PC-9 (cell line): ENCODE results near the gene UNC5B. TPM values are rescaled to one million over a fixed set of nuclear protein-coding genes. Genes with fewer than 3 reads are reported as not detected.

Experiments
- BruUV-seq: library from RNA; stranded (reverse); fragments of 400-500 nt; replicated peaks from 2 replicates; lab custom pipeline; 2021; lab: Mats Ljungman, UMichigan
- CTCF ChIA-PET: fragments of 300-600 bp; sonication (Branson Sonifier 250); formaldehyde crosslinking; loops from one replicate; lab custom pipeline; 2022; ENCODE audit warnings: antibody characterized with exemption; lab: Charles Lee
- POLR2A ChIA-PET: fragments of 300-600 bp; sonication (Branson Sonifier 250); formaldehyde crosslinking; loops from one replicate; lab custom pipeline; 2022; ENCODE audit warnings: antibody characterized with exemption; ENCODE audit not compliant: unreplicated experiment; lab: Charles Lee
- DNase-seq, 2 experiments: peaks; one replicate each; pipeline versions ENCODE4 v3.0.0 to v3.0.0-alpha.2; 2015 to 2022; ENCODE audit warnings: mixed read lengths in 1 of 2
- H2AFZ ChIP-seq: fragments of 200-600 bp; sonication (generic); 2 replicates; pipeline ENCODE4 v1.8.1; 2017; ENCODE audit warnings: antibody characterized with exemption
- H3F3A ChIP-seq: fragments of 200-600 bp; sonication (generic); 2 replicates; pipeline ENCODE4 v1.8.1; 2017; ENCODE audit warnings: antibody characterized with exemption, mild to moderate bottlenecking, low read depth; ENCODE audit not compliant: insufficient read depth
- H3K27ac ChIP-seq: fragments of 200-600 bp; sonication (generic); 2 replicates; pipeline ENCODE4 v1.6.1; 2016; ENCODE audit warnings: mixed run types
- H3K27me3 ChIP-seq: fragments of 200-600 bp; sonication (generic); 2 replicates; pipeline ENCODE4 v1.6.1; 2016; ENCODE audit warnings: low read depth, mixed run types; ENCODE audit not compliant: insufficient read depth
- H3K36me3 ChIP-seq: fragments of 200-600 bp; sonication (generic); 2 replicates; pipeline ENCODE4 v1.6.1; 2016; ENCODE audit warnings: low read depth, mixed run types
- H3K4me1 ChIP-seq: fragments of 200-600 bp; sonication (generic); replicated peaks from 2 replicates; pipeline ENCODE4 v1.6.1; 2016; ENCODE audit warnings: mixed run types; ENCODE audit not compliant: insufficient read depth
- H3K4me2 ChIP-seq: fragments of 200-600 bp; sonication (generic); 2 replicates; pipeline ENCODE4 v1.6.1; 2017; ENCODE audit warnings: mixed run types
- H3K4me3 ChIP-seq: fragments of 200-600 bp; sonication (generic); 2 replicates; pipeline ENCODE4 v1.6.1; 2016; ENCODE audit warnings: mixed run types
- H3K79me2 ChIP-seq: fragments of 200-600 bp; sonication (generic); 2 replicates; pipeline ENCODE4 v1.6.1; 2017; ENCODE audit warnings: low read depth, mixed run types
- H3K9me2 ChIP-seq: fragments of 200-600 bp; sonication (generic); 2 replicates; pipeline ENCODE4 v1.8.1; 2017; ENCODE audit warnings: mild to moderate bottlenecking; ENCODE audit not compliant: insufficient read depth
- H3K9me3 ChIP-seq: fragments of 200-600 bp; sonication (generic); 2 replicates; pipeline ENCODE4 v1.8.1; 2016; ENCODE audit warnings: low read depth; ENCODE audit not compliant: insufficient read depth
- H4K20me1 ChIP-seq: fragments of 200-600 bp; sonication (generic); 2 replicates; pipeline ENCODE4 v1.8.1; 2017; ENCODE audit not compliant: insufficient read depth
- EZH2 ChIP-seq: fragments of 200-600 bp; sonication (generic); IDR thresholded peaks from 2 replicates; pipeline ENCODE4 v1.8.0; 2017; ENCODE audit warnings: antibody characterized with exemption, low read depth
- intact Hi-C: fragments of 100-400 bp; cut with micrococcal nuclease; formaldehyde crosslinking; loops from one replicate; pipeline ENCODE4 v1.10.0; 2022; ENCODE audit not compliant: unreplicated experiment
- total RNA-seq: library from RNA; stranded (reverse); gene quantifications from 2 replicates; pipeline ENCODE4 v1.2.3, GENCODE V29; 2021
- TF ChIP-seq, protein P1 (sequence below): fragments of 200-600 bp; sonication (generic); conservative IDR thresholded peaks from 2 replicates; pipeline ENCODE4 v1.6.1; 2017; ENCODE audit warnings: mixed run types, antibody characterized with exemption, mild to moderate bottlenecking, moderate library complexity

UNC5B gene
- total RNA-seq, 1 experiment from 2014 or later, result 1.7 TPM

DNA sequence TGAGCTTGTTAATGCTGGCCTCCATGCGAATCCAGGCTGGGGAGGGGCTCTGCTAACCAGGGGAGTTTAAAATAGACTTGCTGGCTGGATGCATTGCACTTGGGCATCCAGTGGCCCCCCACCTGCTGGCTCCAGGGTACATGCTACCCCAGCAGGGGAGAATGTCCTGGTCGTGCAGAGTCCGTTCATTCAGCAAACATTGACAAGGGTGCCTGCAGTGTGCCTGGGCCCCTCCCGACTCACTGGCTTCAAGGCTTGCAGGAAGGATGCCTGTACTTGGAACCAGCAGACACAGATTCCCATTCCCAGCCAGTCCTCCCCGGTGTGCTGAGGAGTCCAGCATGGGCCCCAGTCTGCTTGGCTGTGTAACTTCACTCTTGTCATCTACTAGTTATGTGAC is 108.2 kb downstream of the UNC5B start:
- ChIA-PET CTCF (interaction anchor here (0.6 to 1.9 kb wide), 6 partner anchors 19 to 250 kb away, joined by 3 to 9 read pairs (median 6); no protein-coding TSS in a partner anchor), POLR2A (interaction anchor here (0.6 to 1.5 kb wide), 3 partner anchors 13 to 56 kb away, joined by 4 to 7 read pairs (median 5); no protein-coding TSS in a partner anchor)
- Histone ChIP-seq H4K20me1 (no peaks in the 10 kb centered on the region), H2AFZ (no peak overlapping the region), H3K9me3 (no peaks in the 10 kb centered on the region), H3K79me2 (peaks cover 18% of the 10 kb centered on the region), H3K9me2 (no peaks in the 10 kb centered on the region), H3K4me1 (peaks cover 14% of the 10 kb centered on the region), H3K4me2 (peak overlapping the region; percentile 94), H3K36me3 (peaks cover 17% of the 10 kb centered on the region; the same call in 1 of the 2 replicates), H3K27ac (no peak overlapping the region), H3K4me3 (peak overlapping the region; percentile 65; the same call in 1 of the 2 replicates), H3F3A (peaks cover 22% of the 10 kb centered on the region; the same call in 1 of the 2 replicates), H3K27me3 (no peaks in the 10 kb centered on the region)
- BruUV-seq, result no TSS peak
- intact Hi-C loops, result no loop called here
- no peak for DNase-seq
- TF ChIP-seq, protein P1, sequence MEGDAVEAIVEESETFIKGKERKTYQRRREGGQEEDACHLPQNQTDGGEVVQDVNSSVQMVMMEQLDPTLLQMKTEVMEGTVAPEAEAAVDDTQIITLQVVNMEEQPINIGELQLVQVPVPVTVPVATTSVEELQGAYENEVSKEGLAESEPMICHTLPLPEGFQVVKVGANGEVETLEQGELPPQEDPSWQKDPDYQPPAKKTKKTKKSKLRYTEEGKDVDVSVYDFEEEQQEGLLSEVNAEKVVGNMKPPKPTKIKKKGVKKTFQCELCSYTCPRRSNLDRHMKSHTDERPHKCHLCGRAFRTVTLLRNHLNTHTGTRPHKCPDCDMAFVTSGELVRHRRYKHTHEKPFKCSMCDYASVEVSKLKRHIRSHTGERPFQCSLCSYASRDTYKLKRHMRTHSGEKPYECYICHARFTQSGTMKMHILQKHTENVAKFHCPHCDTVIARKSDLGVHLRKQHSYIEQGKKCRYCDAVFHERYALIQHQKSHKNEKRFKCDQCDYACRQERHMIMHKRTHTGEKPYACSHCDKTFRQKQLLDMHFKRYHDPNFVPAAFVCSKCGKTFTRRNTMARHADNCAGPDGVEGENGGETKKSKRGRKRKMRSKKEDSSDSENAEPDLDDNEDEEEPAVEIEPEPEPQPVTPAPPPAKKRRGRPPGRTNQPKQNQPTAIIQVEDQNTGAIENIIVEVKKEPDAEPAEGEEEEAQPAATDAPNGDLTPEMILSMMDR, result no peak
- no peak for TF ChIP-seq EZH2

DNA sequence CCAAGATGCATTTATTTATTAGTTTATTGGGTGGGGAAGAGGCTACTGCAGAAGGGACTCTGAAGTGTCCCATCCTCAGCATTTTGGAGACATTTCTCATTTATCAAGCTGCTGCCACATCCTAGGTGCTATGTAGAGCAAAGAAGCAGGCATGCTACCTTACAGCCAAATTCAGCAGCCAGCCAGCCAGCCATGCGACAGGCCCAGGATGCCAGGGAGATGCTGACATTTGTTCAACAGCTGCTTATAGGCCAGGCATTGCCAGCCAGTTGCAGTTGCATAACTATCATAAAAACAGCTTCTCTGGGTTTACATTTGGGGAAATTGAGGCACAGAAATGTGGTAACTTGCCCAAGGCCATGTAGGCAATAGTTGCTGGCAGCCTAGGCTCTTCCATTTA is 109.0 kb downstream of the UNC5B start:
- no peak for DNase-seq
- H3K79me2 ChIP-seq, result peaks cover 18% of the 10 kb centered on the region
- no peaks in the 10 kb centered on the region for H3K9me2 ChIP-seq
- intact Hi-C loops, result no loop called here
- H2AFZ ChIP-seq, result no peak overlapping the region
- BruUV-seq, result no TSS peak
- peaks cover 17% of the 10 kb centered on the region; the same call in 1 of the 2 replicates for H3K36me3 ChIP-seq
- CTCF ChIA-PET, result no interaction called here
- no peak for TF ChIP-seq EZH2
- TF ChIP-seq, protein P1, result no peak
- H3K27ac ChIP-seq, result no peak overlapping the region
- no peaks in the 10 kb centered on the region for H3K9me3 ChIP-seq
- H3K4me1 ChIP-seq, result peaks cover 14% of the 10 kb centered on the region
- no peaks in the 10 kb centered on the region for H4K20me1 ChIP-seq
- peaks cover 14% of the 10 kb centered on the region; the same call in 1 of the 2 replicates for H3F3A ChIP-seq
- H3K27me3 ChIP-seq, result no peaks in the 10 kb centered on the region
- H3K4me3 ChIP-seq, result no peak overlapping the region
- POLR2A ChIA-PET, result interaction anchor here (0.6 kb wide), 1 partner anchor 57 kb away, joined by 3 read pairs; no protein-coding TSS in a partner anchor
- no peak overlapping the region for H3K4me2 ChIP-seq

DNA sequence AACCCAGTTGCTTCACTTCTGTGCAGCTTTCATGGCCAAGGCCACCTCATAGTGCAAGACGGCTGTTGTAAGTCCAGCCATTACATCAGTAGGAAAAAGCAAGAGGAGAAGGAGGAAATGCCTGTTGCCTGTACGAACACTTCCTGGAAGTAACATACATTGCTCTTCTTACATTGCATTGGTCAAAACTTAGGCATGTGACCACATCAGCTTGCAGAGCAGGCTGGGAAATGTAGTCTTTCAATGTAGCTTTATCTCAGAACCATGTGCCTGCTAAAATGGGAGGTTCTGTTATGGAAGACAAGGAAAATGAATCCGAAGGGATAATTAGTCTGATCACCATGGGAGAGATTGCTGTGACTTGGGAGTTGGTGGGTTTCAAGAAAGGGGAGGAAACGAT is 111.0 kb downstream of the UNC5B start:
- Histone ChIP-seq H3K9me3 (no peaks in the 10 kb centered on the region), H3K79me2 (peaks cover 18% of the 10 kb centered on the region), H3K4me2 (no peak overlapping the region), H3F3A (0 out of 2 replicates have a peak, but pooled peaks cover 4% of the 10 kb centered on the region), H4K20me1 (no peaks in the 10 kb centered on the region), H3K4me3 (no peak overlapping the region), H3K9me2 (no peaks in the 10 kb centered on the region), H3K27ac (no peak overlapping the region), H3K36me3 (peaks cover 17% of the 10 kb centered on the region; the same call in 1 of the 2 replicates), H2AFZ (no peak overlapping the region), H3K4me1 (peaks cover 14% of the 10 kb centered on the region), H3K27me3 (no peaks in the 10 kb centered on the region)
- DNase-seq, result no peak
- CTCF ChIA-PET, result interaction anchor here (0.6 kb wide), 1 partner anchor 110 kb away, joined by 3 read pairs; no protein-coding TSS in a partner anchor
- intact Hi-C loops, result no loop called here
- BruUV-seq, result no TSS peak
- TF ChIP-seq, protein P1, result no peak
- TF ChIP-seq EZH2, result no peak
- POLR2A ChIA-PET, result interaction anchor here (0.7 kb wide), 1 partner anchor 694 kb away, joined by 8 read pairs; no protein-coding TSS in a partner anchor
